HG03135 (cell line): ENCODE results near the gene THBD.
"Not testable (repeated sequence)": the region's sequence is repeated elsewhere in the genome, so short reads cannot be mapped to it uniquely, and the experiment has no call there.

Experiments
- ATAC-seq: cut with Tn5 transposase; IDR thresholded peaks from one replicate; pipeline ENCODE4 v1.9.1; 2021; ENCODE audit warnings: mild to moderate bottlenecking, moderate library complexity; ENCODE audit not compliant: unreplicated experiment

The THBD gene

GRCh38 chr20:23037017-23037481 lies 12.4 kb downstream of the THBD start:
- no peak for ATAC-seq

GRCh38 chr20:23036371-23036770 lies 13.1 kb downstream of the THBD start:
- no peak for ATAC-seq

- no peak for ATAC-seq
Observed at GRCh38 chr20:23035731-23036130, 13.7 kb downstream of the THBD start.

GRCh38 chr20:23034721-23035671 lies 14.5 kb downstream of the THBD start, which contains the start of gene SSTR4:
Gene SSTR4, plus strand, starts transcription at chr20:23035312. Its CDS starts 172 bp downstream, at chr20:23035484.
- ATAC-seq = no peak

GRCh38 chr20:23033918-23034317 lies 15.6 kb downstream of the THBD start:
- no peak for ATAC-seq

GRCh38 chr20:23032750-23033078 lies 16.8 kb downstream of the THBD start:
- no peak for ATAC-seq

GRCh38 chr20:23032056-23032749 lies 17.3 kb downstream of the THBD start:
- no peak for ATAC-seq

GRCh38 chr20:23031346-23031745 lies 18.1 kb downstream of the THBD start:
- ATAC-seq = no peak

GRCh38 chr20:23029324-23029723 lies 20.1 kb downstream of the THBD start:
- ATAC-seq = no peak

- no peak for ATAC-seq
Observed at GRCh38 chr20:23028392-23028791, 21.1 kb downstream of the THBD start.

- ATAC-seq = no peak
Observed at GRCh38 chr20:23027721-23028120, 21.8 kb downstream of the THBD start.

- ATAC-seq = not testable (repeated sequence)
Observed at GRCh38 chr20:23025503-23025902, 24.0 kb downstream of the THBD start.

GRCh38 chr20:23024701-23025100 lies 24.8 kb downstream of the THBD start:
- no peak for ATAC-seq

GRCh38 chr20:23023621-23024177 lies 25.8 kb downstream of the THBD start:
- ATAC-seq = no peak

GRCh38 chr20:23022849-23023248 lies 26.6 kb downstream of the THBD start:
- no peak for ATAC-seq

GRCh38 chr20:23021951-23022350 lies 27.5 kb downstream of the THBD start:
- ATAC-seq = no peak

- ATAC-seq = no peak
Observed at GRCh38 chr20:23021541-23021940, 27.9 kb downstream of the THBD start.

- no peak for ATAC-seq
Observed at GRCh38 chr20:23020230-23021018, 29.0 kb downstream of the THBD start.

- no peak for ATAC-seq
Observed at GRCh38 chr20:23019403-23019802, 30.1 kb downstream of the THBD start.

GRCh38 chr20:23018941-23019340 lies 30.5 kb downstream of the THBD start:
- ATAC-seq = no peak

GRCh38 chr20:23018432-23018831 lies 31.0 kb downstream of the THBD start:
- ATAC-seq = no peak
